DMS79 treated with DMSO at 0.1 percent for 48 hours (cell line): ENCODE data around the gene CNOT6.

Source experiments
- DNase-seq: peaks from one replicate; lab custom pipeline; 2025; lab: John Stamatoyannopoulos, UW

The CNOT6 gene

GRCh38 chr5:180600554-180601041 lies 106.4 kb downstream of the CNOT6 start:
- DNase-seq, result no peak

- no peak for DNase-seq
These were observed 107.7 kb downstream of the CNOT6 start for GRCh38 chr5:180601591-180602480.

- no peak for DNase-seq
These were observed 108.4 kb downstream of the CNOT6 start for GRCh38 chr5:180602481-180603075.

GRCh38 chr5:180603076-180603594 lies 109.0 kb downstream of the CNOT6 start:
- no peak for DNase-seq

GRCh38 chr5:180604271-180604670 lies 110.1 kb downstream of the CNOT6 start:
- DNase-seq, result no peak

- DNase-seq, result no peak
These were observed 111.5 kb downstream of the CNOT6 start for GRCh38 chr5:180605554-180606214.

GRCh38 chr5:180606215-180606785 lies 112.1 kb downstream of the CNOT6 start:
- no peak for DNase-seq

GRCh38 chr5:180607861-180608571 lies 113.8 kb downstream of the CNOT6 start:
- peak; percentile 22 for DNase-seq

- DNase-seq, result no peak
These were observed 114.6 kb downstream of the CNOT6 start for GRCh38 chr5:180608572-180609310.

- no peak for DNase-seq
These were observed 115.2 kb downstream of the CNOT6 start for GRCh38 chr5:180609386-180609785.

GRCh38 chr5:180609817-180610550 lies 115.8 kb downstream of the CNOT6 start:
- DNase-seq, result no peak

- DNase-seq, result no peak
These were observed 117.1 kb downstream of the CNOT6 start for GRCh38 chr5:180611140-180611850.

- no peak for DNase-seq
These were observed 118.5 kb downstream of the CNOT6 start for GRCh38 chr5:180612683-180613082.

- DNase-seq, result no peak
These were observed 119.1 kb downstream of the CNOT6 start for GRCh38 chr5:180613188-180613813.

- DNase-seq, result no peak
These were observed 119.6 kb downstream of the CNOT6 start for GRCh38 chr5:180613814-180614188.

- DNase-seq, result peak; percentile 2
These were observed 124.3 kb downstream of the CNOT6 start for GRCh38 chr5:180618487-180618828.

- no peak for DNase-seq
These were observed 124.8 kb downstream of the CNOT6 start for GRCh38 chr5:180618829-180619562.

- no peak for DNase-seq
These were observed 125.4 kb downstream of the CNOT6 start for GRCh38 chr5:180619563-180619915.

- DNase-seq, result no peak
These were observed 125.8 kb downstream of the CNOT6 start for GRCh38 chr5:180620014-180620413.
